22Rv1 (cell line): ENCODE data around the gene DYRK3.

ENCODE experiments used
- H3K27ac ChIP-seq: fragments of 450-650 bp; 2 replicates; pipeline ENCODE4 v1.5.1; 2017
- ZFX ChIP-seq: fragments of 450-650 bp; IDR thresholded peaks from 2 replicates; pipeline ENCODE4 v1.6.1; 2017; ENCODE audit warnings: antibody characterized with exemption, borderline replicate concordance
- TF ChIP-seq, protein P1 (sequence below): fragments of 450-650 bp; IDR thresholded peaks from 2 replicates; pipeline ENCODE4 v1.5.1; 2017; ENCODE audit warnings: mild to moderate bottlenecking

DYRK3 gene

DNA sequence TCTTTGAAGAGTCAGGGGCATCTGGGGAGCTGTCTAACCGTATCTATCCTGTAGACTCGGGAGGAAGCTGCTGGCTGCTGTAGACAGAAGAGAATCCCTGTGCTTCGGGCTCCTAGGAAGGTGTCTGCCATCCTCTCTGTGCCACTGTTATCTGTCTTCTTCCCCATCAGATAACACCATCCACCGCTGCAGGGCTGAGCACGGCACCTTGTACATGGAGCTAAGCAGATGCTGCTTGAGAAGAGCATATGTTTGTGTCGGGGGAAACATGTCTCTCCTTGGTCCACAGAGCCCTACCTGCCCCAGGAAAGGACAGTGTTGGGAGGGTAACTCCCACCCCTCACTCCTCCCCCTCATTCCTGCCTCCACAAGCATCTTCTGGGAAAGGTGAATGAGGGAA, 48.0 kb downstream of the DYRK3 start:
- H3K27ac ChIP-seq, result no peak overlapping the region
- TF ChIP-seq, protein P1, sequence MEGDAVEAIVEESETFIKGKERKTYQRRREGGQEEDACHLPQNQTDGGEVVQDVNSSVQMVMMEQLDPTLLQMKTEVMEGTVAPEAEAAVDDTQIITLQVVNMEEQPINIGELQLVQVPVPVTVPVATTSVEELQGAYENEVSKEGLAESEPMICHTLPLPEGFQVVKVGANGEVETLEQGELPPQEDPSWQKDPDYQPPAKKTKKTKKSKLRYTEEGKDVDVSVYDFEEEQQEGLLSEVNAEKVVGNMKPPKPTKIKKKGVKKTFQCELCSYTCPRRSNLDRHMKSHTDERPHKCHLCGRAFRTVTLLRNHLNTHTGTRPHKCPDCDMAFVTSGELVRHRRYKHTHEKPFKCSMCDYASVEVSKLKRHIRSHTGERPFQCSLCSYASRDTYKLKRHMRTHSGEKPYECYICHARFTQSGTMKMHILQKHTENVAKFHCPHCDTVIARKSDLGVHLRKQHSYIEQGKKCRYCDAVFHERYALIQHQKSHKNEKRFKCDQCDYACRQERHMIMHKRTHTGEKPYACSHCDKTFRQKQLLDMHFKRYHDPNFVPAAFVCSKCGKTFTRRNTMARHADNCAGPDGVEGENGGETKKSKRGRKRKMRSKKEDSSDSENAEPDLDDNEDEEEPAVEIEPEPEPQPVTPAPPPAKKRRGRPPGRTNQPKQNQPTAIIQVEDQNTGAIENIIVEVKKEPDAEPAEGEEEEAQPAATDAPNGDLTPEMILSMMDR, result no peak
- TF ChIP-seq ZFX, result no peak

GRCh38 chr1:206684003-206684402, 48.7 kb downstream of the DYRK3 start:
- TF ChIP-seq, protein P1, result no peak
- no peak for TF ChIP-seq ZFX
- no peak overlapping the region for H3K27ac ChIP-seq

DNA sequence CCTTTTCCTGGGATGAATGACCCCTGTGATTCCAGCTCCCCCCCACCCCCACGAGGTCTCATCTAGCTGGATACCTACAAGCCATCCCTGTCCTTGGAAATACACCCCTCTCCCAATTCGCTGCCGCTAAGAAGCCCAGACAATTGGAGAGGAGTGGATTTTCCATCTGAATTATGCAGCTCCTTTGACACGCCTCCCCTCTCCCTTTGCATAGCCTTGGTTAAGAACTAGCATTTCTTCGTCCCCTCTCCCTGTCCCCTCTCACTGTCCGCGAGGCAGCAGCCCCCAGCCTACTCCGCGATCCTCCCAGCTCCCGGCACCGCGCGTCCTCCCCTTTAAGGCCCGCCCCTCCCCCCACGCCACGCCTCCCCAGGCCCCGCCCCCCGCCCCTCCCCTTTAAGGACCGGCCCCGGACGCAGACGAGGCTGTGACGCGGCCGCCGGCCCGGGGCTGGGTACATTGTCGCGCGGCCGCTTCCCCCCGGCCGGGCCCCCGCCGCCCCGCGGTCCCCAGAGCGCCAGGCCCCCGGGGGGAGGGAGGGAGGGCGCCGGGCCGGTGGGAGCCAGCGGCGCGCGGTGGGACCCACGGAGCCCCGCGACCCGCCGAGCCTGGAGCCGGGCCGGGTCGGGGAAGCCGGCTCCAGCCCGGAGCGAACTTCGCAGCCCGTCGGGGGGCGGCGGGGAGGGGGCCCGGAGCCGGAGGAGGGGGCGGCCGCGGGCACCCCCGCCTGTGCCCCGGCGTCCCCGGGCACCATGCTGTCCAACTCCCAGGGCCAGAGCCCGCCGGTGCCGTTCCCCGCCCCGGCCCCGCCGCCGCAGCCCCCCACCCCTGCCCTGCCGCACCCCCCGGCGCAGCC, 49.4 kb downstream of the DYRK3 start, which contains the start of gene MAPKAPK2:
Gene MAPKAPK2, plus strand, starts transcription at position 428 of the 856 bp plus-strand sequence. Its CDS starts 325 bp downstream, at position 753.
- TF ChIP-seq ZFX, result no peak
- TF ChIP-seq, protein P1, result no peak
- peak within 1 kb of the TSS; percentile 80 for H3K27ac ChIP-seq

- peak overlapping the region; percentile 80 for H3K27ac ChIP-seq
- TF ChIP-seq, protein P1, result no peak
- no peak for TF ChIP-seq ZFX
Observed at GRCh38 chr1:206685334-206685768, 50.0 kb downstream of the DYRK3 start.

- TF ChIP-seq, protein P1, result no peak
- no peak for TF ChIP-seq ZFX
Observed at GRCh38 chr1:206685769-206686477, 50.6 kb downstream of the DYRK3 start.

DNA sequence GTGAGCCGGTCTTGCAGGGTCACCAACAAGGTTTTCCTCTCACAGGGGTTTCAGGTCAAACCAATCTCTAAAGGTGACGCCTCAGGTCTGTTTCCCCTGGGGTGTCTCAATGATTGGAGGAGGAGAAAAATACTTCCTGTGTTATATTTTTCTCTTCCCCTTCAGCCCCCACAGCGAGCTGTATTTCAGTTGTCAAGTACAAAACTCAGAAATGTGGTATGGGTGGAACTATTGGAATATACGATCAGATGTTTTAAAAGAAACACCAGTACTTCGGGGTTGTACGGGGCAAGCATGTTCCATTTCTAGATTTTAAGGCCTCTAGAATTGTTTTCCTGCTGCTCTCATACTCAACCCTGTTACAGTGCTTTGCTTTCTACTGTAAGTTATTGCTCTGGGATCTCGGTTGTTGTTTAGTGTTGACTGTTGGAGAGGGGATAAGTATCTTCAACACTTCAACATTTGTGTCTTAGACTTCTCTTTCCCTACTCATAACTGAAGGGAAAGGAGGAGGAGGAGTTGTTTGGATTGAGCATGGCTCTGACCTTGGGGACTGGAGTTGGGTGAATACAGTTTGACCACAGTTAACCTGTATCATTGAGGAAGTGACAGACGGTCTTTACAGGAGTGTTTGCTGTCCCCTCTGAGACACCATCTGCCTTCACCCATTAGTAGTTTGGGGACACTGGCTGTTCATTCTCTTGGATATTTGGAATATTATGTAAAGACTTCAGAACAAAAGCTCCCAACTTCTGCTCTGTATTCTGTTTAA, 51.3 kb downstream of the DYRK3 start:
- no peak overlapping the region for H3K27ac ChIP-seq
- TF ChIP-seq, protein P1, result no peak
- TF ChIP-seq ZFX, result no peak

More at GRCh38 chr1:206685769-206686477, 50.6 kb downstream of the DYRK3 start:
- peak overlapping the region; percentile 80 for H3K27ac ChIP-seq
